Measurements from ENCODE around the gene VKORC1. TPM values are rescaled to one million over a fixed set of nuclear protein-coding genes. Genes with fewer than 3 reads are reported as not detected.
A peak's percentile ranks its signal among the peaks of the same experiment; 100 is the strongest.

VKORC1 gene
- total and polyA plus RNA-seq, 2 experiments from 2014 or later: 105 to 195 TPM

GRCh38 chr16:31083556-31083955, 11.0 kb downstream of the VKORC1 start:
- TF ChIP-seq EZH2phosphoT487 (IDR thresholded peaks at IDR 0.05; ENCODE audit: low read depth, severe bottlenecking, unreplicated experiment): no peak
- no peak for TF ChIP-seq EZH2 (IDR thresholded peaks at IDR 0.05; ENCODE audit: borderline replicate concordance)
- no peak for TF ChIP-seq CTCF (IDR thresholded peaks at IDR 0.05; ENCODE audit: poor library complexity)
- Histone ChIP-seq H3K4me2 (no peak overlapping the region), H3K27me3 (no peaks in the 10 kb centered on the region), H3K27ac (no peak overlapping the region), H3K4me3 (no peak overlapping the region), H2AFZ (no peak overlapping the region), H3K79me2 (no peaks in the 10 kb centered on the region), H3K4me1 (ENCODE audit: insufficient read depth) (no peaks in the 10 kb centered on the region), H3K9me2 (replicated peaks; ENCODE audit: insufficient read depth) (no peaks in the 10 kb centered on the region), H3K36me3 (replicated peaks; ENCODE audit: insufficient read depth, low read depth) (no peaks in the 10 kb centered on the region), H3K9me3 (ENCODE audit: low read depth) (no peaks in the 10 kb centered on the region), H4K20me1 (ENCODE audit: insufficient read depth, poor library complexity, severe bottlenecking) (no peaks in the 10 kb centered on the region)
- 69% methylated on average over 5 of the region's 5 CpGs for WGBS (ENCODE audit: low lambda C conversion rate, missing lambda C conversion rate)
- DNase-seq (ENCODE audit: low spot score): no peak

GRCh38 chr16:31083081-31083480, 11.5 kb downstream of the VKORC1 start:
- Histone ChIP-seq H3K27me3 (no peaks in the 10 kb centered on the region), H4K20me1 (ENCODE audit: insufficient read depth, poor library complexity, severe bottlenecking) (no peaks in the 10 kb centered on the region), H2AFZ (no peak overlapping the region), H3K4me3 (no peak overlapping the region), H3K4me2 (no peak overlapping the region), H3K27ac (no peak overlapping the region), H3K4me1 (ENCODE audit: insufficient read depth) (no peaks in the 10 kb centered on the region), H3K9me3 (ENCODE audit: low read depth) (no peaks in the 10 kb centered on the region), H3K36me3 (replicated peaks; ENCODE audit: insufficient read depth, low read depth) (no peaks in the 10 kb centered on the region), H3K79me2 (peaks cover 3% of the 10 kb centered on the region), H3K9me2 (replicated peaks; ENCODE audit: insufficient read depth) (no peaks in the 10 kb centered on the region)
- WGBS (ENCODE audit: low lambda C conversion rate, missing lambda C conversion rate): 85% methylated on average over 9 of the region's 9 CpGs
- TF ChIP-seq CTCF (IDR thresholded peaks at IDR 0.05; ENCODE audit: poor library complexity) (no peak), EZH2phosphoT487 (IDR thresholded peaks at IDR 0.05; ENCODE audit: low read depth, severe bottlenecking, unreplicated experiment) (no peak), EZH2 (IDR thresholded peaks at IDR 0.05; ENCODE audit: borderline replicate concordance) (no peak)
- peak; percentile 3 for DNase-seq (ENCODE audit: low spot score)

- H3K36me3 ChIP-seq (replicated peaks; ENCODE audit: insufficient read depth, low read depth): no peaks in the 10 kb centered on the region
- peak; percentile 3 for DNase-seq (ENCODE audit: low spot score)
- WGBS (ENCODE audit: low lambda C conversion rate, missing lambda C conversion rate): 91% methylated on average over 12 of the region's 14 CpGs
Measured at GRCh38 chr16:31082368-31083045, 12.1 kb downstream of the VKORC1 start.

More at GRCh38 chr16:31082368-31083045, 12.1 kb downstream of the VKORC1 start:
- Histone ChIP-seq H4K20me1 (ENCODE audit: insufficient read depth, poor library complexity, severe bottlenecking) (no peaks in the 10 kb centered on the region), H3K9me2 (replicated peaks; ENCODE audit: insufficient read depth) (no peaks in the 10 kb centered on the region), H3K4me2 (no peak overlapping the region), H3K9me3 (ENCODE audit: low read depth) (no peaks in the 10 kb centered on the region), H3K4me3 (no peak overlapping the region), H3K4me1 (ENCODE audit: insufficient read depth) (no peaks in the 10 kb centered on the region), H3K27ac (no peak overlapping the region), H3K27me3 (no peaks in the 10 kb centered on the region), H3K79me2 (peaks cover 8% of the 10 kb centered on the region), H2AFZ (no peak overlapping the region)
- no peak for TF ChIP-seq EZH2 (IDR thresholded peaks at IDR 0.05; ENCODE audit: borderline replicate concordance)
- no peak for TF ChIP-seq EZH2phosphoT487 (IDR thresholded peaks at IDR 0.05; ENCODE audit: low read depth, severe bottlenecking, unreplicated experiment)
- TF ChIP-seq CTCF (IDR thresholded peaks at IDR 0.05; ENCODE audit: poor library complexity): no peak
